ENCODE data around the gene ARHGEF17.

GRCh38 chr11:73411031-73411430 is 103.0 kb downstream of the ARHGEF17 start:
- TF ChIP-seq POLR2AphosphoS5 (IDR thresholded peaks at IDR 0.05) = no peak
- TF ChIP-seq CTCF (IDR thresholded peaks at IDR 0.05 in 8 of 11, conservative IDR thresholded peaks at IDR 0.05 in 3 of 11) = no peak
- no peak for TF ChIP-seq POLR2A (IDR thresholded peaks at IDR 0.05)

Data from spleen (tissue), 7 donors.